Vagina (tissue), 2 donors: ENCODE results near the gene ESYT1.

ENCODE experiments used
- CTCF ChIP-seq, 3 experiments: fragments of 450-650 bp in 2 of 3; fragments of 200-600 bp in 1 of 3; sonication (generic) in 1 of 3; IDR thresholded peaks; one replicate each; pipeline ENCODE4 v1.5.1; 2017 to 2019; ENCODE audit warnings: antibody characterized with exemption in 3 of 3, mild to moderate bottlenecking in 2 of 3, moderate library complexity in 2 of 3
- POLR2A ChIP-seq, 2 donors: fragments of 450-650 bp; IDR thresholded peaks; one replicate each; pipeline ENCODE4 v1.6.1; 2017; ENCODE audit warnings: antibody characterized with exemption in 2 of 2, mild to moderate bottlenecking in 2 of 2, moderate library complexity in 2 of 2
- POLR2AphosphoS5 ChIP-seq, 2 donors: sonication (generic); formaldehyde crosslinking; IDR thresholded peaks; one replicate each; pipeline ENCODE4 v1.9.0; 2017; ENCODE audit warnings: antibody characterized with exemption in 2 of 2, mild to moderate bottlenecking in 2 of 2, low read depth in 1 of 2; ENCODE audit not compliant: insufficient read depth in 1 of 2

GRCh38 chr12:56154246-56154771, 26.2 kb downstream of the ESYT1 start:
- TF ChIP-seq CTCF (IDR thresholded peaks at IDR 0.05) (no peak), POLR2A (IDR thresholded peaks at IDR 0.05) (no peak), POLR2AphosphoS5 (IDR thresholded peaks at IDR 0.05; ENCODE audit: insufficient read depth in 1 of 2, low read depth in 1 of 2) (no peak)
